Neural crest cell (in vitro differentiated cells): ENCODE data around the gene CBFA2T2. TPM values are rescaled to one million over a fixed set of nuclear protein-coding genes. Genes with fewer than 3 reads are reported as not detected.
"Not testable (repeated sequence)": the region's sequence is repeated elsewhere in the genome, so short reads cannot be mapped to it uniquely, and the experiment has no call there.

Experiments
- DNase-seq: peaks from one replicate; pipeline ENCODE4 v3.0.0; 2021; ENCODE audit warnings: low read depth, mixed read lengths, low spot score
- H3K27ac Mint-ChIP-seq: one replicate; pipeline ENCODE4 v1.8.0; 2021; ENCODE audit warnings: mild to moderate bottlenecking, mixed read lengths; ENCODE audit not compliant: unreplicated experiment
- H3K27me3 Mint-ChIP-seq: 2 replicates; pipeline ENCODE4 v1.8.0; 2021; ENCODE audit warnings: low read depth, mild to moderate bottlenecking, mixed read lengths
- H3K36me3 Mint-ChIP-seq: 2 replicates; pipeline ENCODE4 v1.8.0; 2021; ENCODE audit warnings: low read depth, mild to moderate bottlenecking, mixed read lengths
- H3K4me1 Mint-ChIP-seq: 2 replicates; pipeline ENCODE4 v1.8.0; 2021; ENCODE audit warnings: mixed read lengths
- H3K4me3 Mint-ChIP-seq: one replicate; pipeline ENCODE4 v1.8.0; 2021; ENCODE audit warnings: mild to moderate bottlenecking, mixed read lengths
- H3K9me3 Mint-ChIP-seq: 2 replicates; pipeline ENCODE4 v1.8.0; 2021; ENCODE audit warnings: mixed read lengths
- CTCF ChIP-seq: fragments of 200-600 bp; sonication (generic); conservative IDR thresholded peaks from 2 replicates; pipeline ENCODE4 v1.5.0; 2021; ENCODE audit warnings: antibody characterized with exemption, mild to moderate bottlenecking
- total RNA-seq: library from RNA; stranded (reverse); gene quantifications from 2 replicates; pipeline ENCODE4 v1.2.1, GENCODE V29; 2021

The CBFA2T2 gene
- total RNA-seq, 1 donor from 2014 or later: 36.5 TPM

DNA sequence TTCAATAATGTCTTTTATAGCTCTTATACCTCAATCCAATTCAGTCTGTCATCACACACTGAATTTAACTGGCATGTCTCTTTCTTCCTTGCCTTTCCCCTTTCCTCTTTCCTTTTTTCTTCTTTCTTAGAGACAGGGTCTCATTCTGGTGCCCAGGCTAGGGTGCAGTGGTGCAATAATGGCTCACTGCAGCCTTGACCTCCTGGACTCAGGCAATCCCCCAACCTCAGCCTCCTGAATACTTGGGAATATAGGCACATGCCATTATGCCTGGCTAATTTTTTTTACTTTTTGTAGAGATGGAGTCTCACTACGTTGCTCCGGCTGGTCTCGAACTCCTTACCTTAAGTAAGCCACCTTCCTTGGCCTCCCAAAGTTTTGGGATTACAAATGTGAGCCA lies 65.9 kb downstream of the CBFA2T2 start:
- Mint-ChIP-seq H3K4me1 (no peaks in the 10 kb centered on the region), H3K27me3 (no peaks in the 10 kb centered on the region), H3K9me3 (no peaks in the 10 kb centered on the region), H3K36me3 (peaks cover 7% of the 10 kb centered on the region), H3K27ac (no peak overlapping the region), H3K4me3 (no peak overlapping the region)
- DNase-seq: no peak
- TF ChIP-seq CTCF: no peak

- H3K4me1 Mint-ChIP-seq: no peaks in the 10 kb centered on the region
- H3K4me3 Mint-ChIP-seq: no peak overlapping the region
- TF ChIP-seq CTCF: no peak
- no peaks in the 10 kb centered on the region for H3K27me3 Mint-ChIP-seq
- no peak for DNase-seq
- peaks cover 7% of the 10 kb centered on the region for H3K36me3 Mint-ChIP-seq
- H3K9me3 Mint-ChIP-seq: no peaks in the 10 kb centered on the region
- H3K27ac Mint-ChIP-seq: no peak overlapping the region
Measured at GRCh38 chr20:33556246-33556645, 66.3 kb downstream of the CBFA2T2 start.

- peaks cover 6% of the 10 kb centered on the region for H3K4me1 Mint-ChIP-seq
- H3K27ac Mint-ChIP-seq: no peak overlapping the region
- no peak overlapping the region for H3K4me3 Mint-ChIP-seq
- H3K27me3 Mint-ChIP-seq: no peaks in the 10 kb centered on the region
- peaks cover 7% of the 10 kb centered on the region for H3K36me3 Mint-ChIP-seq
- H3K9me3 Mint-ChIP-seq: no peaks in the 10 kb centered on the region
- no peak for TF ChIP-seq CTCF
- no peak for DNase-seq
Measured at GRCh38 chr20:33558348-33559144, 68.7 kb downstream of the CBFA2T2 start.

DNA sequence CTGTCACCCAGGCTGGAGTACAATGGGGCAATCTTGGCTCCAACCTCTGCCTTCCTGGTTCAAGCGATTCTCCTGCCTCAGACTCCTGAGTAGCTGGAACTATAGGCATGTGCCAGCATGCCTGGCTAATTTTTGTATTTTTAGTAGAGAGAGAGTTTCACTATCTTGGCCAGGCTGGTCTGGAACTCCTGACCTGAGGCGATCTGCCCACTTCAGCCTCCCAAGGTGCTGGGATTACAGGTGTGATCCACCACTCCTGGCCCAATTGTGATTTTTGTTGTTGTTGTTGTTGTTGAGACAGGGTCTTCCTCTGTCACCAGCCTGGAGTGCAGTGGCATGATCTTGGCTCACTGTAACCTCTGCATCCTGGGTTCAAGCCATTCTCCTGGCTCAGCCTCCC lies 69.3 kb downstream of the CBFA2T2 start:
- no peak overlapping the region for H3K4me3 Mint-ChIP-seq
- peaks cover 6% of the 10 kb centered on the region for H3K4me1 Mint-ChIP-seq
- TF ChIP-seq CTCF: no peak
- no peaks in the 10 kb centered on the region for H3K9me3 Mint-ChIP-seq
- no peak for DNase-seq
- no peaks in the 10 kb centered on the region for H3K27me3 Mint-ChIP-seq
- H3K27ac Mint-ChIP-seq: no peak overlapping the region
- H3K36me3 Mint-ChIP-seq: peaks cover 7% of the 10 kb centered on the region

- DNase-seq: no peak
- peaks cover 7% of the 10 kb centered on the region for H3K4me1 Mint-ChIP-seq
- TF ChIP-seq CTCF: no peak
- no peak overlapping the region for H3K4me3 Mint-ChIP-seq
- peaks cover 7% of the 10 kb centered on the region for H3K36me3 Mint-ChIP-seq
- H3K27ac Mint-ChIP-seq: peak overlapping the region; percentile 30
- H3K9me3 Mint-ChIP-seq: no peaks in the 10 kb centered on the region
- H3K27me3 Mint-ChIP-seq: no peaks in the 10 kb centered on the region
Measured at GRCh38 chr20:33560026-33560425, 70.1 kb downstream of the CBFA2T2 start.

- not testable (repeated sequence) for DNase-seq, H3K36me3 Mint-ChIP-seq, H3K27me3 Mint-ChIP-seq, H3K27ac Mint-ChIP-seq, H3K9me3 Mint-ChIP-seq, H3K4me3 Mint-ChIP-seq
- H3K4me1 Mint-ChIP-seq: peaks cover 14% of the 10 kb centered on the region
Measured at GRCh38 chr20:33561053-33561452, 71.2 kb downstream of the CBFA2T2 start.
